ENCODE measurements around the gene GAL. TPM values are rescaled to one million over a fixed set of nuclear protein-coding genes. Genes with fewer than 3 reads are reported as not detected.

The GAL gene
- total and polyA plus RNA-seq, 2 donors from 2014 or later: 0.31 TPM; not detected in 1

DNA sequence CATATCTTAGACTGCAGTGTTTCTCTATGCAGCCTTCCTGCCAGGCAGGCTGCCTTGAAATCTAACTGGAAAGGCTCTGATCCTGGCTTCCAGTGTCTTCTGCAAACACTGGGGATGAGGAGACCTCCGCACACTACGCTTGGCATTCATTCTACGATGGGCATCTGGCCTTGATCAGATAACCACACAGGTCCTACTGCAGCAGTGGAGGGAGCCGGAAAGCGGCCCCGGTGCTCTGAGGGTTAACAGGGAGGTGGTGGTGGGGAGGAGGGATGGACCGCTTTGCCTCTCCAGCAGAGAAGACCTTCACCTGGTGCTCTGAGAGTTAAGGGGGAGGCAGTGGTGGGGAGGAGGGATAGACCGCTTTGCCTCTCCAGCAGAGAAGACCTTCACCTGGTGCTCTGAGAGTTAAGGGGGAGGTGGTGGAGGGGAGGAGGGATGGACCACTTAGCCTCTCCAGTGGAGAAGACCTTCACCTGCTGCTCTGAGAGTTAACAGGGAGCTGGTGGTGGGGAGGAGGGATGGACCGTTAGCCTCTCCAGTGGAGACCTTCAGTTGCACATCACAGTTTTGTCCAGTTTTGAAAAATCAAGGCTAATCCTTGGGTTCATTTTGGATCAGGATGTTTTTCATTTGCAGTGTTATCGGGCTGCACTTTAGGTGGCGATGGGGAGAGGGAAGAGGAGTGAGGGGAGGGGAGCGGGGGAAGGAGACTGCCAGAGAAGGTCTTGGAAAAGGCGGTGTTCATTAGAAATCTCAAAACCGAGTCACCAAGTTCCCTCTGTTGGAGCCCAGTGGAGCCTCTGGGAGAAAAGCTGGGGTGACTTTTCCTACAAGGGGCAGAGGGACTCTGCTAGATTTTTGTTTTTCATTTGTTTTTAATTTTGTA is 5.6 kb downstream of the GAL start:
- Histone ChIP-seq H3K4me3 (ENCODE audit: low read length in 3 of 3) (no peak overlapping the region), H3K27ac (ENCODE audit: low read depth in 2 of 2, low read length in 2 of 2) (no peak overlapping the region), H3K27me3 (ENCODE audit: control insufficient read depth, insufficient read depth, low read length) (peaks cover 8% of the 10 kb centered on the region), H3K9ac (ENCODE audit: low read length in 3 of 3) (no peak overlapping the region), H3K9me3 (ENCODE audit: control insufficient read depth in 2 of 3, insufficient read depth in 1 of 3, low read length in 3 of 3) (no peaks in the 10 kb centered on the region), H3K4me1 (ENCODE audit: control insufficient read depth in 2 of 3, insufficient read depth in 2 of 3, low read depth in 1 of 3, low read length in 3 of 3) (no peaks in the 10 kb centered on the region), H3K36me3 (ENCODE audit: control insufficient read depth in 2 of 3, insufficient read depth in 3 of 3, low read length in 3 of 3) (no peaks in the 10 kb centered on the region)
- intact Hi-C loops (cut with DNase I): no loop called here
- FAIRE-seq (no peak), DNase-seq (peak in 1 of 5 donors; percentile 54)
- TF ChIP-seq, protein P1, sequence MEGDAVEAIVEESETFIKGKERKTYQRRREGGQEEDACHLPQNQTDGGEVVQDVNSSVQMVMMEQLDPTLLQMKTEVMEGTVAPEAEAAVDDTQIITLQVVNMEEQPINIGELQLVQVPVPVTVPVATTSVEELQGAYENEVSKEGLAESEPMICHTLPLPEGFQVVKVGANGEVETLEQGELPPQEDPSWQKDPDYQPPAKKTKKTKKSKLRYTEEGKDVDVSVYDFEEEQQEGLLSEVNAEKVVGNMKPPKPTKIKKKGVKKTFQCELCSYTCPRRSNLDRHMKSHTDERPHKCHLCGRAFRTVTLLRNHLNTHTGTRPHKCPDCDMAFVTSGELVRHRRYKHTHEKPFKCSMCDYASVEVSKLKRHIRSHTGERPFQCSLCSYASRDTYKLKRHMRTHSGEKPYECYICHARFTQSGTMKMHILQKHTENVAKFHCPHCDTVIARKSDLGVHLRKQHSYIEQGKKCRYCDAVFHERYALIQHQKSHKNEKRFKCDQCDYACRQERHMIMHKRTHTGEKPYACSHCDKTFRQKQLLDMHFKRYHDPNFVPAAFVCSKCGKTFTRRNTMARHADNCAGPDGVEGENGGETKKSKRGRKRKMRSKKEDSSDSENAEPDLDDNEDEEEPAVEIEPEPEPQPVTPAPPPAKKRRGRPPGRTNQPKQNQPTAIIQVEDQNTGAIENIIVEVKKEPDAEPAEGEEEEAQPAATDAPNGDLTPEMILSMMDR (IDR thresholded peaks at IDR 0.05; ENCODE audit: borderline replicate concordance, extremely low read depth, insufficient read depth): no peak

DNA sequence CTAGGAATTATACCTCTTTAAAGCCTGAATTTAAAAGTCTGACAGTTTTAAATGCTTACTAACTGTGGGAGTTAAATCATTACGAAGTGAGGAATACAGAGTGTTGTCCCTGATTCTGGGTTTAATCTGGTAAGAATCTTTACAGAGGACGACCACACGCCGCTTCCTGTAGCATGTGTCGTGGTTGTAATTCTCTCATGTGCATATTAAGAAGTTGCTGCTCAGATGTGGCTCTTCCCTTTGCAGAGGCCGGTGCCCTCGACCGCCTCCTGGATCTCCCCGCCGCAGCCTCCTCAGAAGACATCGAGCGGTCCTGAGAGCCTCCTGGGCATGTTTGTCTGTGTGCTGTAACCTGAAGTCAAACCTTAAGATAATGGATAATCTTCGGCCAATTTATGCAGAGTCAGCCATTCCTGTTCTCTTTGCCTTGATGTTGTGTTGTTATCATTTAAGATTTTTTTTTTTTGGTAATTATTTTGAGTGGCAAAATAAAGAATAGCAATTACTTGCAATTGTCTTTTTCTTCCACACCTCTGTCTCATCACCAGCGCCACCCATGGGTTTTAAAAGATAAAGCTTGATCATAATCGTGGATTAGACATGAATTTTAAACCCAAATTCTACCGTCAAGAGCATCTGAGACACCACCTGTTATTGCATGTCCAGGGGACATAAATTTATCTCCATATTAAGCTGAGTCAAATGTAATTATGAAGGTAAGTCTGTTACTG is 6.5 kb downstream of the GAL start:
- DNase-seq (peak in 1 of 5 donors; percentile 17), FAIRE-seq (no peak)
- intact Hi-C loops (cut with DNase I): no loop called here
- no peaks in the 10 kb centered on the region for H3K4me1 ChIP-seq (ENCODE audit: control insufficient read depth in 2 of 3, insufficient read depth in 2 of 3, low read depth in 1 of 3, low read length in 3 of 3)
- H3K27me3 ChIP-seq (ENCODE audit: control insufficient read depth, insufficient read depth, low read length): peaks cover 2% of the 10 kb centered on the region
- H3K9me3 ChIP-seq (ENCODE audit: control insufficient read depth in 2 of 3, insufficient read depth in 1 of 3, low read length in 3 of 3): no peaks in the 10 kb centered on the region
- no peak overlapping the region for H3K4me3 ChIP-seq (ENCODE audit: low read length in 3 of 3)
- TF ChIP-seq, protein P1 (IDR thresholded peaks at IDR 0.05; ENCODE audit: borderline replicate concordance, extremely low read depth, insufficient read depth): no peak
- no peak overlapping the region for H3K9ac ChIP-seq (ENCODE audit: low read length in 3 of 3)
- no peaks in the 10 kb centered on the region for H3K36me3 ChIP-seq (ENCODE audit: control insufficient read depth in 2 of 3, insufficient read depth in 3 of 3, low read length in 3 of 3)
- H3K27ac ChIP-seq (ENCODE audit: low read depth in 2 of 2, low read length in 2 of 2): no peak overlapping the region

- FAIRE-seq: no peak
- Histone ChIP-seq H3K4me3 (ENCODE audit: low read length in 3 of 3) (no peak overlapping the region), H3K9ac (ENCODE audit: low read length in 3 of 3) (no peak overlapping the region), H3K9me3 (ENCODE audit: control insufficient read depth in 2 of 3, insufficient read depth in 1 of 3, low read length in 3 of 3) (no peaks in the 10 kb centered on the region), H3K36me3 (ENCODE audit: control insufficient read depth in 2 of 3, insufficient read depth in 3 of 3, low read length in 3 of 3) (no peaks in the 10 kb centered on the region), H3K27ac (ENCODE audit: low read depth in 2 of 2, low read length in 2 of 2) (no peak overlapping the region), H3K4me1 (ENCODE audit: control insufficient read depth in 2 of 3, insufficient read depth in 2 of 3, low read depth in 1 of 3, low read length in 3 of 3) (no peaks in the 10 kb centered on the region), H3K27me3 (ENCODE audit: control insufficient read depth, insufficient read depth, low read length) (peaks cover 2% of the 10 kb centered on the region)
- DNase-seq: no peak
- TF ChIP-seq, protein P1 (IDR thresholded peaks at IDR 0.05; ENCODE audit: borderline replicate concordance, extremely low read depth, insufficient read depth): no peak
- intact Hi-C loops (cut with DNase I): no loop called here
These were observed 7.0 kb downstream of the GAL start for GRCh38 chr11:68691402-68691784.

Measured in kidney (tissue), 14 donors.